HG02973 (cell line): ENCODE data around the gene NOS2.

Experiments used
- ATAC-seq: cut with Tn5 transposase; IDR thresholded peaks from one replicate; pipeline ENCODE4 v1.9.1; 2021; ENCODE audit warnings: moderate library complexity; ENCODE audit not compliant: unreplicated experiment

NOS2 gene

GRCh38 chr17:27821318-27821717 lies 21.0 kb upstream of the NOS2 start:
- no peak for ATAC-seq

- no peak for ATAC-seq
These were observed 18.8 kb upstream of the NOS2 start for GRCh38 chr17:27819145-27819544.

- ATAC-seq = no peak
These were observed 18.2 kb upstream of the NOS2 start for GRCh38 chr17:27818401-27819105.

GRCh38 chr17:27817731-27818130 lies 17.4 kb upstream of the NOS2 start:
- ATAC-seq = no peak

- ATAC-seq = no peak
These were observed 16.6 kb upstream of the NOS2 start for GRCh38 chr17:27816946-27817345.

GRCh38 chr17:27811961-27812360 lies 11.6 kb upstream of the NOS2 start:
- ATAC-seq = no peak

- ATAC-seq = no peak
These were observed 10.7 kb upstream of the NOS2 start for GRCh38 chr17:27810902-27811557.

GRCh38 chr17:27810211-27810901 lies 10.0 kb upstream of the NOS2 start:
- ATAC-seq = peak; percentile 44

- ATAC-seq = no peak
These were observed 9.2 kb upstream of the NOS2 start for GRCh38 chr17:27809555-27809954.

GRCh38 chr17:27808628-27809027 lies 8.3 kb upstream of the NOS2 start:
- ATAC-seq = no peak

- peak; percentile 45 for ATAC-seq
These were observed 7.5 kb upstream of the NOS2 start for GRCh38 chr17:27807567-27808470.

GRCh38 chr17:27805520-27806146 lies 5.3 kb upstream of the NOS2 start:
- ATAC-seq = peak; percentile 35

- ATAC-seq = no peak
These were observed 3.8 kb upstream of the NOS2 start for GRCh38 chr17:27804113-27804512.

GRCh38 chr17:27802962-27803680 lies 2.8 kb upstream of the NOS2 start:
- ATAC-seq = no peak

GRCh38 chr17:27802033-27802432 lies 1.7 kb upstream of the NOS2 start:
- ATAC-seq = no peak

- ATAC-seq = no peak
These were observed 2.0 kb downstream of the NOS2 start for GRCh38 chr17:27798376-27798775.

GRCh38 chr17:27797390-27798091 lies 2.8 kb downstream of the NOS2 start:
- ATAC-seq = no peak

GRCh38 chr17:27793906-27794569 lies 6.3 kb downstream of the NOS2 start:
- ATAC-seq = no peak
